Uterus (tissue), 2 donors: Measurements from ENCODE around the gene FPR3.

Experiments
- CTCF ChIP-seq, 4 experiments: fragments of 200-600 bp in 2 of 4; fragments of 450-650 bp in 2 of 4; sonication (generic) in 2 of 4; IDR thresholded peaks; one replicate each; pipeline ENCODE4 v1.5.1; 2016 to 2019; ENCODE audit warnings: antibody characterized with exemption in 4 of 4, mild to moderate bottlenecking in 2 of 4, moderate library complexity in 1 of 4
- POLR2A ChIP-seq, 2 donors: fragments of 450-650 bp; IDR thresholded peaks; one replicate each; pipeline ENCODE4 v1.6.1; 2016; ENCODE audit warnings: antibody characterized with exemption in 2 of 2, mild to moderate bottlenecking in 1 of 2, moderate library complexity in 1 of 2

DNA sequence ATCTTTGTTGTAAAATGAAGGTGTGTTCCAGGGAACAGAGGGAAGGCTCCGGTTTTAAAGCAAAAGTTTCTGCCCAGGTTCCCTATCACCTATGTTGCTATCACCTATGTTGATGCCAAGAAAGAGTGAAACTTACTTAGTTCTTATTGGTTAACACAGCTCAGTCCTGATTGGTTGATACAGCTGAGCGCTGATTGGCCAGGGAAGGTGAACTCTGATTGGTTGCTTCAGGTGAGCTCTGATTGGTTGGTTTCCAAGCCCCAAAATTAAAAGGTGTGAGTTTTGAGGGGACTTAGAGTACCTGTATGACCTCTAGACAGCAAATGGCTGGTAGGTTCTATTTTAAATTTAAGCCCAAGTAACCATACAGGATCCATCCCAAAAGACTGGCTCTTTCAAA, 42.2 kb downstream of the FPR3 start:
- no peak for TF ChIP-seq CTCF (IDR thresholded peaks at IDR 0.05)
- TF ChIP-seq POLR2A (IDR thresholded peaks at IDR 0.05), result no peak
